Neural progenitor cell (in vitro differentiated cells): ENCODE data around the gene AMBRA1. TPM values are rescaled to one million over a fixed set of nuclear protein-coding genes. Genes with fewer than 3 reads are reported as not detected.

Experiments used
- DNase-seq: peaks from one replicate; pipeline ENCODE4 v3.0.0-alpha.2; 2016; ENCODE audit warnings: low spot score
- H2AFZ ChIP-seq: fragments of 200-600 bp; sonication (generic); replicated peaks from 2 replicates; pipeline ENCODE4 v1.6.1; 2016; ENCODE audit warnings: antibody characterized with exemption
- H3F3A ChIP-seq: fragments of 200-600 bp; sonication (generic); 2 replicates; pipeline ENCODE4 v1.6.1; 2016; ENCODE audit warnings: antibody characterized with exemption, low read depth
- H3K27ac ChIP-seq: fragments of 200-600 bp; sonication (generic); 2 replicates; pipeline ENCODE4 v1.5.1; 2016; ENCODE audit warnings: mild to moderate bottlenecking
- H3K27me3 ChIP-seq: fragments of 200-600 bp; sonication (generic); 2 replicates; pipeline ENCODE4 v1.6.1; 2016; ENCODE audit warnings: mild to moderate bottlenecking, moderate library complexity
- H3K36me3 ChIP-seq: fragments of 200-600 bp; sonication (generic); 2 replicates; pipeline ENCODE4 v1.5.1; 2016
- H3K4me1 ChIP-seq: fragments of 200-600 bp; sonication (generic); 2 replicates; pipeline ENCODE4 v1.6.1; 2016; ENCODE audit warnings: mixed run types
- H3K4me2 ChIP-seq: fragments of 200-600 bp; sonication (generic); 2 replicates; pipeline ENCODE4 v1.6.1; 2016
- H3K4me3 ChIP-seq: fragments of 200-600 bp; sonication (generic); 2 replicates; pipeline ENCODE4 v1.5.1; 2016
- H3K79me2 ChIP-seq: fragments of 200-600 bp; sonication (generic); 2 replicates; pipeline ENCODE4 v1.6.1; 2016; ENCODE audit warnings: low read depth
- H3K9ac ChIP-seq: fragments of 200-600 bp; sonication (generic); 2 replicates; pipeline ENCODE4 v1.6.1; 2016
- H3K9me3 ChIP-seq: fragments of 200-600 bp; sonication (generic); 2 replicates; pipeline ENCODE4 v1.5.1; 2016; ENCODE audit warnings: low read depth
- H4K20me1 ChIP-seq: fragments of 200-600 bp; sonication (generic); 2 replicates; pipeline ENCODE4 v1.6.1; 2016; ENCODE audit warnings: low read depth
- H3K27ac Mint-ChIP-seq: 3 replicates; pipeline ENCODE4 v1.8.0; 2021; ENCODE audit warnings: mixed read lengths
- H3K27me3 Mint-ChIP-seq: 2 replicates; pipeline ENCODE4 v1.8.0; 2022; ENCODE audit warnings: low read depth, mild to moderate bottlenecking, inconsistent platforms, moderate library complexity, mixed read lengths; ENCODE audit not compliant: insufficient read depth
- H3K36me3 Mint-ChIP-seq: 3 replicates; pipeline ENCODE4 v1.8.0; 2021; ENCODE audit warnings: mixed read lengths
- H3K4me1 Mint-ChIP-seq: 3 replicates; pipeline ENCODE4 v1.8.0; 2021; ENCODE audit warnings: mixed read lengths
- H3K4me3 Mint-ChIP-seq: 3 replicates; pipeline ENCODE4 v1.8.0; 2021; ENCODE audit warnings: mild to moderate bottlenecking, moderate library complexity, mixed read lengths
- H3K9me3 Mint-ChIP-seq: 3 replicates; pipeline ENCODE4 v1.8.0; 2020; ENCODE audit warnings: mixed read lengths
- CTCF ChIP-seq: fragments of 200-600 bp; sonication (generic); IDR thresholded peaks from 2 replicates; pipeline ENCODE4 v1.5.1; 2017; ENCODE audit warnings: antibody characterized with exemption, mild to moderate bottlenecking
- EZH2 ChIP-seq: fragments of 200-600 bp; sonication (generic); IDR thresholded peaks from 2 replicates; pipeline ENCODE4 v1.6.1; 2017; ENCODE audit warnings: antibody characterized with exemption, mild to moderate bottlenecking, moderate library complexity
- EZH2phosphoT487 ChIP-seq: fragments of 200-600 bp; sonication (generic); IDR thresholded peaks from 2 replicates; pipeline ENCODE4 v1.6.1; 2017; ENCODE audit warnings: antibody characterized with exemption
- total RNA-seq: library from RNA; depleted of rRNA; stranded (reverse); fragments of >200 nt; gene quantifications from 2 replicates; pipeline ENCODE4 v1.2.3, GENCODE V29; 2015; ENCODE audit warnings: low replicate concordance

The AMBRA1 gene
- total RNA-seq, 1 donor from 2014 or later: 20.7 TPM

DNA sequence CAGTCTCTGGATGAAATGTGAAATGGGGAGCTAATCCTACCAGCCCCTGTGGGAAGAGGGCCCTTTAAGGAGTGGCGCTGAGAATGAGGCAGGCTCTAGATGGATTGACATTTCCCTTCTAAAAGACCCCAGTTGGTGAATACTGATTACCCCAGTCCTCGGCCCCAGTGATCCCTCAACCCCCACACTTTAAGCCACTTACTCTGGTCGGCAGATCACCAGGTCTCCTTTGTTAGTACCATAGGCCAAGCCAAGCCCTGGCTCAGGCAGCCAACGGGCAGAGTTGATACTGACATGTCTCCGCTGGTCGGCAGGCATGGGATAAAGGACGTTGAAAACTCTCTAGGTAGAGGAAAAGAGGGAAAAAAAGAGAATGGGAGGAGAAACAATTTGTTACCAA, 176.1 kb downstream of the AMBRA1 start:
- Mint-ChIP-seq H3K27me3 (peaks cover 3% of the 10 kb centered on the region), H3K36me3 (peaks cover 30% of the 10 kb centered on the region), H3K4me3 (no peak overlapping the region), H3K4me1 (peaks cover 22% of the 10 kb centered on the region), H3K27ac (peak overlapping the region; percentile 4), H3K9me3 (no peaks in the 10 kb centered on the region)
- H3K4me3 ChIP-seq: peak overlapping the region; percentile 36
- H3K9ac ChIP-seq: no peak overlapping the region
- no peaks in the 10 kb centered on the region for H3K79me2 ChIP-seq
- no peak for TF ChIP-seq EZH2
- peak; percentile 30 for TF ChIP-seq EZH2phosphoT487
- TF ChIP-seq CTCF: no peak
- H3K9me3 ChIP-seq: no peaks in the 10 kb centered on the region
- H3K27ac ChIP-seq: peak overlapping the region; percentile 55
- H3K27me3 ChIP-seq: no peaks in the 10 kb centered on the region
- DNase-seq: peak; percentile 89
- peaks cover 14% of the 10 kb centered on the region for H4K20me1 ChIP-seq
- peaks cover 25% of the 10 kb centered on the region for H3K4me1 ChIP-seq
- H3K4me2 ChIP-seq: peak overlapping the region; percentile 83
- H3K36me3 ChIP-seq: no peaks in the 10 kb centered on the region
- H3F3A ChIP-seq: peaks cover 32% of the 10 kb centered on the region
- no peak overlapping the region for H2AFZ ChIP-seq

- peaks cover 27% of the 10 kb centered on the region for H3K4me1 Mint-ChIP-seq
- H3K4me3 ChIP-seq: no peak overlapping the region
- H3K9me3 Mint-ChIP-seq: no peaks in the 10 kb centered on the region
- peaks cover 19% of the 10 kb centered on the region for H4K20me1 ChIP-seq
- no peaks in the 10 kb centered on the region for H3K27me3 Mint-ChIP-seq
- peaks cover 24% of the 10 kb centered on the region for H3K36me3 Mint-ChIP-seq
- no peak overlapping the region for H3K9ac ChIP-seq
- H3F3A ChIP-seq: peaks cover 33% of the 10 kb centered on the region
- DNase-seq: no peak
- no peak overlapping the region for H3K4me3 Mint-ChIP-seq
- no peaks in the 10 kb centered on the region for H3K79me2 ChIP-seq
- no peaks in the 10 kb centered on the region for H3K27me3 ChIP-seq
- H3K4me2 ChIP-seq: no peak overlapping the region
- peaks cover 30% of the 10 kb centered on the region for H3K4me1 ChIP-seq
- H3K36me3 ChIP-seq: no peaks in the 10 kb centered on the region
- H3K27ac Mint-ChIP-seq: no peak overlapping the region
- no peak overlapping the region for H2AFZ ChIP-seq
- no peak overlapping the region for H3K27ac ChIP-seq
- no peaks in the 10 kb centered on the region for H3K9me3 ChIP-seq
- no peak for TF ChIP-seq EZH2
- no peak for TF ChIP-seq CTCF
- TF ChIP-seq EZH2phosphoT487: no peak
These were observed 178.9 kb downstream of the AMBRA1 start for GRCh38 chr11:46414879-46415278.

DNA sequence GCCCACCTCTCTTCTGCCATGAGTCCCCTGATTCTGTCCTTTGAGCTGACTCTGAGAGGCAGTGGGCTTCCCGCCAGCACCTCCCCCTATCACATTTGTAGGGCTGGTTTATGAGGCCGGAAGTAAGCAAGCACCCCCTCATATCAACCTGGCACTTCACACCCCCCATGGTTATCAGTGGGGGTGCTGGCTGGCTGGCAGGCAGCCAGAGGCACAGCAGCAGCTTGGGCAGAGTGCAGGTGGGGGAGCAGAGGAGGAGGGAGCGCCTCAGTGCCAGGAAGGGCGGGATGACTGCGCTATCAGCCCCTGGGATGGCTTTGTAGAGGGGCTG, 179.4 kb downstream of the AMBRA1 start:
- DNase-seq: no peak
- peaks cover 27% of the 10 kb centered on the region for H3K36me3 Mint-ChIP-seq

More for the DNA sequence above, 179.4 kb downstream of the AMBRA1 start:
- no peak for TF ChIP-seq EZH2phosphoT487
- TF ChIP-seq EZH2: no peak
- TF ChIP-seq CTCF: no peak
- no peaks in the 10 kb centered on the region for H3K27me3 Mint-ChIP-seq
- Histone ChIP-seq H3K36me3 (no peaks in the 10 kb centered on the region), H2AFZ (no peak overlapping the region), H4K20me1 (peaks cover 19% of the 10 kb centered on the region), H3K9ac (no peak overlapping the region), H3K4me1 (peaks cover 30% of the 10 kb centered on the region), H3K79me2 (no peaks in the 10 kb centered on the region), H3F3A (peaks cover 32% of the 10 kb centered on the region), H3K4me3 (no peak overlapping the region), H3K27me3 (no peaks in the 10 kb centered on the region), H3K27ac (no peak overlapping the region), H3K4me2 (no peak overlapping the region), H3K9me3 (no peaks in the 10 kb centered on the region)
- no peak overlapping the region for H3K4me3 Mint-ChIP-seq
- no peaks in the 10 kb centered on the region for H3K9me3 Mint-ChIP-seq
- no peak overlapping the region for H3K27ac Mint-ChIP-seq
- H3K4me1 Mint-ChIP-seq: peaks cover 24% of the 10 kb centered on the region
